Thyroid gland (tissue), 4 donors: Measurements from ENCODE around the gene CAPZA1. TPM values are rescaled to one million over a fixed set of nuclear protein-coding genes. Genes with fewer than 3 reads are reported as not detected.

Source experiments
- DNase-seq, 2 donors: peaks; one replicate each; pipeline ENCODE4 v3.0.0-alpha.2; 2019
- H3K27ac ChIP-seq, 3 donors: fragments of 200-600 bp; sonication (generic); 1 replicate in 2 of 3; 2 replicates in 1 of 3; pipeline ENCODE4 v1.5.1; 2016 to 2019; ENCODE audit warnings: mild to moderate bottlenecking in 1 of 3, moderate library complexity in 1 of 3
- H3K27me3 ChIP-seq: fragments of 200-600 bp; sonication (generic); one replicate; pipeline ENCODE4 v1.5.1; 2019
- H3K36me3 ChIP-seq, 2 donors: fragments of 200-600 bp; sonication (generic); one replicate each; pipeline ENCODE4 v1.5.1; 2016 to 2019
- H3K4me1 ChIP-seq, 2 donors: fragments of 200-600 bp; sonication (generic); one replicate each; pipeline ENCODE4 v1.5.1; 2017 to 2019
- H3K4me3 ChIP-seq, 3 donors: fragments of 200-600 bp; sonication (generic); replicated peaks in 1 of 3; 1 replicate in 2 of 3; 2 replicates in 1 of 3; pipeline ENCODE4 v1.5.1; 2016; ENCODE audit warnings: mild to moderate bottlenecking in 1 of 3
- H3K9me3 ChIP-seq: fragments of 200-600 bp; sonication (generic); one replicate; pipeline ENCODE4 v1.5.1; 2017
- POLR2A ChIP-seq, 2 donors: fragments of 450-650 bp; IDR thresholded peaks; one replicate each; pipeline ENCODE4 v1.6.1; 2017; ENCODE audit warnings: antibody characterized with exemption in 2 of 2, mild to moderate bottlenecking in 2 of 2, moderate library complexity in 1 of 2
- WGBS, 2 donors: methylation state at CpG; one replicate each; pipeline ENCODE4 v1.1.5; 2017; 5-methylcytosine and 5-hydroxymethylcytosine counted together
- intact Hi-C: fragments of 100-400 bp; cut with DNase I; formaldehyde crosslinking; loops from one replicate; pipeline ENCODE4 v1.15.1; 2023
- total RNA-seq, 4 donors: library from RNA; depleted of rRNA; stranded (reverse); fragments of >200 nt; gene quantifications; one replicate each; pipeline ENCODE4 v1.2.3, GENCODE V29; 2016
- TF ChIP-seq, protein P1 (sequence below), 6 experiments: fragments of 200-600 bp in 3 of 6; fragments of 450-650 bp in 3 of 6; sonication (generic) in 3 of 6; IDR thresholded peaks; one replicate each; pipeline ENCODE4 v1.5.1; 2016 to 2019; ENCODE audit warnings: antibody characterized with exemption in 6 of 6, mild to moderate bottlenecking in 2 of 6, inconsistent platforms in 1 of 6, moderate library complexity in 1 of 6

CAPZA1 gene
- total RNA-seq = 100 to 1,000 TPM; 106 to 162 (median 130) TPM

DNA sequence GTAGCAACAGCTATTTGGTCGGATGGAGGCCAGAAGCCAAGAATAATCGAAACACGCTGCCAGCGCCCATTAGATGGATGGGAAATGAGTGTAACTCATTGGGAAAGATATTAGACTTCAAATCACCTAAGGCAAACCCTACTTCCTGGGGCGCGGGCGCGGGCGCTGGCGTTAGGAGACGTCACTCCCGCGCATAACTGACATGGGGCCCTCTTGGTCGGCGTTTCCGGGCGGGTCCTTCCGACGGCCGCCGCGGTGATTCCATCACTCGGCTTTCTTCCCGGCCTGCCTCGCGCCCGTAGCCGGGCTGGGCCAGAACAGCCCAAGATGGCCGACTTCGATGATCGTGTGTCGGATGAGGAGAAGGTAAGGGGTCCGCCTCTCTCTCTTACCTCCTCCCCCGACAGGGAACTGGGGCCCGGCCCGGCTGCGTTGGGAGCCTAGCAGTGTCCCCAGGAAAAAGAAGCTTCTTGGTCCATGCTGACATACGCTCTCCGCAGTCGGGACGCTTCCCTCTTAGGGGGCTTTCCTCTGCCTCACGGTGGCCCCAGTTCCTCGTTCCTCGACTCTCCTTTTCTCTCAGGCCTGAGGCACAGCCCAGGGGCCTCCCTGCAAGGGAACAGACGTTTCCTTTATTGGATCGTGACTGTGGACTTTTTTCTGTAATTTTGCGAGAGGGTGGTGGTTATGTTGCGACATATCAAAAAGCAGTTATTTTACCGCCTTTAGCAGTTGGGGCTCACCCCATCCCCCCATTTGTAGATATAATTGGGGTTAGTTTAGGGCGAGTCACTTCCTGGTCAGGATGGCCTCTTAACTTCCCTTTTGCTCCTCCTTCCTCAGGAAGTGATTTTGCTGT is at the start of gene CAPZA1:
Gene CAPZA1, plus strand, starts transcription at position 315 of the 859 bp plus-strand sequence. Its CDS starts 13 bp downstream, at position 328.
- 1% methylated on average over 29 to 50 of the region's 50 CpGs for WGBS, 2 donors
- Histone ChIP-seq H3K4me1 (peaks cover 17 to 27% of the 10 kb centered on the region in 2 donors), H3K36me3 (peaks cover 4 to 5% of the 10 kb centered on the region in 2 donors), H3K9me3 (no peaks in the 10 kb centered on the region), H3K27me3 (no peaks in the 10 kb centered on the region), H3K27ac (peak within 1 kb of the TSS; percentile 92 to 99 (median 98)), H3K4me3 (peak within 1 kb of the TSS; percentile 77 to 97 (median 87))
- intact Hi-C loops = loop anchor here (5.0 kb wide), 1 partner anchor 93 kb away; no protein-coding TSS in a partner anchor
- DNase-seq = peak; percentile 88 to 91
- TF ChIP-seq, protein P1, sequence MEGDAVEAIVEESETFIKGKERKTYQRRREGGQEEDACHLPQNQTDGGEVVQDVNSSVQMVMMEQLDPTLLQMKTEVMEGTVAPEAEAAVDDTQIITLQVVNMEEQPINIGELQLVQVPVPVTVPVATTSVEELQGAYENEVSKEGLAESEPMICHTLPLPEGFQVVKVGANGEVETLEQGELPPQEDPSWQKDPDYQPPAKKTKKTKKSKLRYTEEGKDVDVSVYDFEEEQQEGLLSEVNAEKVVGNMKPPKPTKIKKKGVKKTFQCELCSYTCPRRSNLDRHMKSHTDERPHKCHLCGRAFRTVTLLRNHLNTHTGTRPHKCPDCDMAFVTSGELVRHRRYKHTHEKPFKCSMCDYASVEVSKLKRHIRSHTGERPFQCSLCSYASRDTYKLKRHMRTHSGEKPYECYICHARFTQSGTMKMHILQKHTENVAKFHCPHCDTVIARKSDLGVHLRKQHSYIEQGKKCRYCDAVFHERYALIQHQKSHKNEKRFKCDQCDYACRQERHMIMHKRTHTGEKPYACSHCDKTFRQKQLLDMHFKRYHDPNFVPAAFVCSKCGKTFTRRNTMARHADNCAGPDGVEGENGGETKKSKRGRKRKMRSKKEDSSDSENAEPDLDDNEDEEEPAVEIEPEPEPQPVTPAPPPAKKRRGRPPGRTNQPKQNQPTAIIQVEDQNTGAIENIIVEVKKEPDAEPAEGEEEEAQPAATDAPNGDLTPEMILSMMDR (IDR thresholded peaks at IDR 0.05) = no peak
- peak in 1 of 2 donors; percentile 86 for TF ChIP-seq POLR2A (IDR thresholded peaks at IDR 0.05)

DNA sequence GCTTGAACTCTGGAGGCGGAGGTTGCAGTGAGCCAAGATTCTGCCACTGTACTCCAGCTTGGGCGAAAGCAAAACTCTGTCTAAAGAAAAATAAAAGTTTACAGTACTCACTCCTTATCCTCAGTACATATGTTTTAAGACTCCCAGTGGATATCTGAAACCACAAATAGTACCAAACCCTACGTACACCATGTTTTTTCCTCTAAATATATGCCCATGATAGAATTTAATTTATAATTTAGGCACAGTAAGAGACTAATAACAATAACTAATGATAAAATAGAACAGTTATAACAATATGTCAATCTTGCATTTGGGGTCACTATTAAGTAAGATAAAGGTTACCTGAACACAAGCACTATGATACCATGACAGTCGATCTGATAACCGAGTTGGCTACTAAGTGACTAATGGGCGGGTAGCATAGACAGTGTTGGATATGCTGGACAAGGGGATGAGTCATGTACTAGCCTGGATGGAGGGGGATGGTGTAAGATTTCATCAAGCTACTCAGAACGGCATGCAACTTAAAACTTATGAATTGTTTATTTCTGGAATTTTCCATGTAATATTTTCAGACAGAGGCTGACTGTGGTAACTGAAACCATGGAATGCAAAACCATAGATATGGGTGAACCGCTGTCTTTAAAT is 44.4 kb upstream of the CAPZA1 start:
- DNase-seq = no peak
- peaks cover 9 to 31% of the 10 kb centered on the region in 2 donors for H3K36me3 ChIP-seq
- H3K27me3 ChIP-seq = no peaks in the 10 kb centered on the region
- H3K27ac ChIP-seq = no peak overlapping the region
- H3K4me1 ChIP-seq = no peaks in the 10 kb centered on the region
- no peak for TF ChIP-seq POLR2A (IDR thresholded peaks at IDR 0.05)
- TF ChIP-seq, protein P1 (IDR thresholded peaks at IDR 0.05) = no peak
- no peak overlapping the region for H3K4me3 ChIP-seq
- 90 to 97% methylated on average over 8 of the region's 8 CpGs for WGBS, 2 donors
- intact Hi-C loops = no loop called here
- no peaks in the 10 kb centered on the region for H3K9me3 ChIP-seq

DNA sequence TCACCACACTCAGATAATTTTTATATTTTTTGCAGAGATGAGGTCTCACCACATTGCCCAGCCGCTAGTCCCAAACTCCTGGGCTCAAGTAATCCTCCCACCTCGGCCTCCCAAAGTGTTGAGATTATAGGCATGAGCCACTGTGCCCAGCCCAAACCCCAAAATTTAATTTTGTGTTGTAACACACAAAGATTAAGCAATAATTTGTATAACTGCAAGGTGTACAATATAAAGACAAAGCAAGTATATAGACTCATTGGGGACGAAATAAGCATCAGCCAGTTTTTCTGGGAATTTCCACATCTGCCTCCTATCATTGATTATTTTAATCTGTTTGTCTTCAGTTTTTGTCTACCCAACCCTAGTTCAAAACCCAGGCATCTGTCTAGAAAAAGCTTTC is 43.4 kb upstream of the CAPZA1 start:
- WGBS, 2 donors = 98% methylated on average over 3 of the region's 3 CpGs

DNA sequence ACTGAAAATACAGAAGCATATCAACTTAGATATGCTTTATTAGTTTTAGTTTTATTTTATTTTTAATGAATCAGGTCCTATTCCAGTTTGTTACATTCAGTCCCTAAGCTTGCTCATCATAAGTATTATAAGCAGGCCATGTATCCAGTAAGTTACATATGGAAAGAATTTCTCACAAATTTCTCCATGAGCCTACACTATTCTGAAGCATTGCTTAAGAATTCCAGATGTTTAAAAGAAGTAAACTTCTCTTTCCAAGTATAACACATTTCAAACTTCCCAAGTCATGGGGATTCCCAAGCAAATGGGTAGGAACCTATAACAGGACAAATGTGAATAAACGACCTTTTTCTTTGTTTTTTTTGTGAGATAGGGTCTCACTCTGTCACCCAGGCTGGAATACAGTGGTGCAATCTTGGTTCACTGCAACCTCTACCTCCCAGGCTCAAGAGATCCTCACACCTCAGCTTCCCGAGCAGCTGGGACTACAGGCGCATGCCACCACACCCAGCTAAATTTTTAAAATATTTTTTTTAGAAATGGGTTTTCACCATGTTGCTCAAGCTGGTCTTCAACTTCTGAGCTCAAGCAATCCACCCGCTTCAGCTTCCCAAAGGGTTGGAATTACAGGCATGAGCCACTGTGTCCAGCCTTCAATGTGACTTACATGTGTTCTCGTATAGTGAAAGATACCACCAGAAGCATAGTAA is 39.7 kb upstream of the CAPZA1 start:
- Histone ChIP-seq H3K4me1 (no peaks in the 10 kb centered on the region), H3K27ac (no peak overlapping the region), H3K9me3 (no peaks in the 10 kb centered on the region), H3K27me3 (no peaks in the 10 kb centered on the region), H3K36me3 (peaks cover 9 to 18% of the 10 kb centered on the region in 2 donors), H3K4me3 (no peak overlapping the region)
- TF ChIP-seq, protein P1 (IDR thresholded peaks at IDR 0.05) = no peak
- TF ChIP-seq POLR2A (IDR thresholded peaks at IDR 0.05) = no peak
- 85 to 94% methylated on average over 5 of the region's 5 CpGs for WGBS, 2 donors
- intact Hi-C loops = no loop called here
- no peak for DNase-seq

More for the DNA sequence above, 43.4 kb upstream of the CAPZA1 start:
- intact Hi-C loops = no loop called here
- Histone ChIP-seq H3K36me3 (peaks cover 9 to 26% of the 10 kb centered on the region in 2 donors), H3K27ac (no peak overlapping the region), H3K4me3 (no peak overlapping the region), H3K27me3 (no peaks in the 10 kb centered on the region), H3K9me3 (no peaks in the 10 kb centered on the region), H3K4me1 (no peaks in the 10 kb centered on the region)
- TF ChIP-seq, protein P1 (IDR thresholded peaks at IDR 0.05) = no peak
- TF ChIP-seq POLR2A (IDR thresholded peaks at IDR 0.05) = no peak
- no peak for DNase-seq
